WTC11 (cell line): ENCODE data around the gene TRIM29. TPM values are rescaled to one million over a fixed set of nuclear protein-coding genes. Genes with fewer than 3 reads are reported as not detected.
A peak's percentile ranks its signal among the peaks of the same experiment; 100 is the strongest.

Source experiments
- ATAC-seq: fragments of 200-7000 bp; cut with Tn5 transposase; 2 replicates; pipeline ENCODE4 v1.10.0; 2021; ENCODE audit warnings: mild to moderate bottlenecking, moderate library complexity
- CTCF ChIA-PET: fragments of 300-600 bp; sonication (Branson Sonifier 250); formaldehyde crosslinking; loops from one replicate; lab custom pipeline; 2021; ENCODE audit warnings: antibody characterized with exemption; lab: Charles Lee
- POLR2A ChIA-PET: fragments of 350-600 bp; sonication (Branson Sonifier 250); formaldehyde crosslinking; loops from one replicate; lab custom pipeline; 2021; ENCODE audit warnings: antibody characterized with exemption; lab: Charles Lee
- DNase-seq: peaks from one replicate; pipeline ENCODE4 v3.0.0; 2021; ENCODE audit warnings: low spot score
- H3K27ac Mint-ChIP-seq: 2 replicates; pipeline ENCODE4 v1.8.0; 2021; ENCODE audit warnings: mixed read lengths
- H3K27me3 Mint-ChIP-seq: 2 replicates; pipeline ENCODE4 v1.8.0; 2021; ENCODE audit warnings: low read depth, mild to moderate bottlenecking, moderate library complexity, mixed read lengths
- H3K36me3 Mint-ChIP-seq: 2 replicates; pipeline ENCODE4 v1.8.0; 2021; ENCODE audit warnings: mixed read lengths
- H3K4me1 Mint-ChIP-seq: 2 replicates; pipeline ENCODE4 v1.8.0; 2022; ENCODE audit warnings: mixed read lengths
- H3K4me3 Mint-ChIP-seq: 2 replicates; pipeline ENCODE4 v1.8.0; 2021; ENCODE audit warnings: mild to moderate bottlenecking, moderate library complexity, mixed read lengths
- H3K9me3 Mint-ChIP-seq: 2 replicates; pipeline ENCODE4 v1.8.0; 2021; ENCODE audit warnings: mixed read lengths
- CREB1 ChIP-seq: sonication (generic); formaldehyde crosslinking; IDR thresholded peaks from 2 replicates; pipeline ENCODE4 v1.8.0; 2023; ENCODE audit warnings: mild to moderate bottlenecking, missing genetic modification reagents
- CTCF ChIP-seq: fragments of 200-600 bp; IDR thresholded peaks from 2 replicates; pipeline ENCODE4 v1.8.0; 2022; ENCODE audit warnings: antibody characterized with exemption
- EMX1 ChIP-seq: fragments of 250-450 bp; sonication (Bioruptor Pico); IDR thresholded peaks from 2 replicates; pipeline ENCODE4 v1.8.0; 2021; ENCODE audit warnings: mild to moderate bottlenecking
- ESRRA ChIP-seq: sonication (generic); formaldehyde crosslinking; IDR thresholded peaks from 2 replicates; pipeline ENCODE4 v1.8.1; 2022; ENCODE audit warnings: mild to moderate bottlenecking, missing genetic modification reagents, borderline replicate concordance
- ETV6 ChIP-seq: sonication (generic); formaldehyde crosslinking; IDR thresholded peaks from 2 replicates; pipeline ENCODE4 v1.8.1; 2022; ENCODE audit warnings: mild to moderate bottlenecking, missing genetic modification reagents
- GABPB1 ChIP-seq: sonication (generic); formaldehyde crosslinking; IDR thresholded peaks from 2 replicates; pipeline ENCODE4 v1.8.1; 2023; ENCODE audit warnings: mild to moderate bottlenecking, missing genetic modification reagents
- GRHL2 ChIP-seq: fragments of 250-450 bp; sonication (Bioruptor Pico); IDR thresholded peaks from 2 replicates; pipeline ENCODE4 v1.8.0; 2022; ENCODE audit warnings: mild to moderate bottlenecking, moderate library complexity; ENCODE audit not compliant: insufficient replicate concordance, severe bottlenecking
- HMGXB4 ChIP-seq: sonication (generic); formaldehyde crosslinking; IDR thresholded peaks from 2 replicates; pipeline ENCODE4 v1.8.1; 2023; ENCODE audit warnings: mild to moderate bottlenecking, moderate library complexity, missing genetic modification reagents
- IRF1 ChIP-seq: sonication (generic); formaldehyde crosslinking; IDR thresholded peaks from 2 replicates; pipeline ENCODE4 v1.8.0; 2023; ENCODE audit warnings: missing genetic modification reagents
- IRF2 ChIP-seq: sonication (generic); formaldehyde crosslinking; IDR thresholded peaks from 2 replicates; pipeline ENCODE4 v1.8.0; 2022; ENCODE audit warnings: low read depth, missing genetic modification reagents, borderline replicate concordance
- MAX ChIP-seq: sonication (generic); formaldehyde crosslinking; IDR thresholded peaks from 2 replicates; pipeline ENCODE4 v1.8.0; 2022; ENCODE audit warnings: mild to moderate bottlenecking, missing genetic modification reagents
- MLX ChIP-seq: sonication (generic); formaldehyde crosslinking; IDR thresholded peaks from 2 replicates; pipeline ENCODE4 v1.8.1; 2023; ENCODE audit warnings: mild to moderate bottlenecking, missing genetic modification reagents, moderate library complexity
- MXD4 ChIP-seq: fragments of 250-450 bp; sonication (Bioruptor Pico); IDR thresholded peaks from 2 replicates; pipeline ENCODE4 v1.8.0; 2021; ENCODE audit warnings: mild to moderate bottlenecking, moderate library complexity, borderline replicate concordance
- NFE2L1 ChIP-seq: sonication (generic); formaldehyde crosslinking; IDR thresholded peaks from 2 replicates; pipeline ENCODE4 v1.8.1; 2023; ENCODE audit warnings: missing genetic modification reagents
- NFYB ChIP-seq: sonication (generic); formaldehyde crosslinking; conservative IDR thresholded peaks from 2 replicates; pipeline ENCODE4 v1.8.0; 2022; ENCODE audit warnings: low read depth, missing genetic modification reagents
- NR2C2 ChIP-seq: sonication (generic); formaldehyde crosslinking; IDR thresholded peaks from 2 replicates; pipeline ENCODE4 v1.8.0; 2022; ENCODE audit warnings: mild to moderate bottlenecking, missing genetic modification reagents
- PRRX2 ChIP-seq: fragments of 250-450 bp; sonication (Bioruptor Pico); IDR thresholded peaks from 2 replicates; pipeline ENCODE4 v1.8.0; 2021; ENCODE audit warnings: mild to moderate bottlenecking
- RORB ChIP-seq: fragments of 250-450 bp; sonication (Bioruptor Pico); IDR thresholded peaks from 2 replicates; pipeline ENCODE4 v1.9.0; 2021; ENCODE audit warnings: mild to moderate bottlenecking
- SMAD4 ChIP-seq: sonication (generic); formaldehyde crosslinking; IDR thresholded peaks from 2 replicates; pipeline ENCODE4 v1.8.0; 2022; ENCODE audit warnings: mild to moderate bottlenecking, missing genetic modification reagents
- SOX15 ChIP-seq: fragments of 250-450 bp; sonication (Bioruptor Pico); IDR thresholded peaks from 2 replicates; pipeline ENCODE4 v1.9.0; 2021; ENCODE audit warnings: mild to moderate bottlenecking
- TEAD4 ChIP-seq: sonication (generic); formaldehyde crosslinking; IDR thresholded peaks from 2 replicates; pipeline ENCODE4 v1.8.0; 2022; ENCODE audit warnings: mild to moderate bottlenecking, missing genetic modification reagents
- TP53 ChIP-seq: sonication (generic); formaldehyde crosslinking; IDR thresholded peaks from 2 replicates; pipeline ENCODE4 v1.8.1; 2023; ENCODE audit warnings: mild to moderate bottlenecking, missing genetic modification reagents
- ZBTB43 ChIP-seq: sonication (generic); formaldehyde crosslinking; IDR thresholded peaks from 2 replicates; pipeline ENCODE4 v1.8.1; 2023; ENCODE audit warnings: mild to moderate bottlenecking, missing genetic modification reagents
- ZNF121 ChIP-seq: sonication (generic); formaldehyde crosslinking; IDR thresholded peaks from 2 replicates; pipeline ENCODE4 v1.8.0; 2023; ENCODE audit warnings: missing genetic modification reagents
- ZNF219 ChIP-seq: sonication (generic); formaldehyde crosslinking; IDR thresholded peaks from 2 replicates; pipeline ENCODE4 v1.8.0; 2023; ENCODE audit warnings: missing genetic modification reagents, mild to moderate bottlenecking, borderline replicate concordance
- ZNF416 ChIP-seq: fragments of 250-450 bp; sonication (Bioruptor Pico); IDR thresholded peaks from 2 replicates; pipeline ENCODE4 v1.9.0; 2021; ENCODE audit warnings: mild to moderate bottlenecking, inconsistent platforms
- ZSCAN18 ChIP-seq: fragments of 250-450 bp; sonication (Bioruptor Pico); IDR thresholded peaks from 2 replicates; pipeline ENCODE4 v2.1.2; 2022; ENCODE audit warnings: mild to moderate bottlenecking, moderate library complexity
- total RNA-seq: library from RNA; stranded (reverse); gene quantifications from 3 replicates; pipeline ENCODE4 v1.2.3, GENCODE V29; 2021

TRIM29 gene
- total RNA-seq, 1 experiment from 2014 or later = 0.11 TPM

GRCh38 chr11:120147950-120148270, 10.0 kb upstream of the TRIM29 start (continued):
- no peak for TF ChIP-seq ZSCAN18 (CRISPR knock-in tag)
- no peak for TF ChIP-seq PRRX2
- no peak for TF ChIP-seq TEAD4 (CRISPR knock-in tag)
- TF ChIP-seq SMAD4 (CRISPR knock-in tag) = no peak
- TF ChIP-seq MLX = no peak
- TF ChIP-seq MXD4 (CRISPR knock-in tag) = no peak
- TF ChIP-seq IRF1 (CRISPR knock-in tag) = no peak
- TF ChIP-seq TP53 (CRISPR knock-in tag) = no peak
- TF ChIP-seq RORB (CRISPR knock-in tag) = no peak
- TF ChIP-seq NFYB (CRISPR knock-in tag) = no peak
- no peak for TF ChIP-seq ZNF219 (CRISPR knock-in tag)

GRCh38 chr11:120147094-120147949, 9.4 kb upstream of the TRIM29 start:
- Mint-ChIP-seq H3K27me3 (peaks cover 12% of the 10 kb centered on the region), H3K36me3 (no peaks in the 10 kb centered on the region), H3K4me1 (peaks cover 16% of the 10 kb centered on the region), H3K4me3 (no peak overlapping the region)
- ATAC-seq = peak; percentile 28; the same call in 1 of the 2 replicates
- no peak for DNase-seq
- ChIA-PET POLR2A (interaction anchor here (0.6 kb wide), 1 partner anchor 75 kb away, joined by 3 read pairs; no protein-coding TSS in a partner anchor), CTCF (interaction anchor here (0.9 to 4.0 kb wide), 6 partner anchors 9 to 82 kb away, joined by 3 to 19 read pairs (median 4); partner anchors contain the start of gene TRIM29)
- TF ChIP-seq MAX (CRISPR knock-in tag) (no peak), CREB1 (no peak), ZNF121 (CRISPR knock-in tag) (no peak), SOX15 (no peak), IRF2 (no peak), ZNF416 (CRISPR knock-in tag) (no peak)
- TF ChIP-seq, all 79 proteins: peak for 0
- Mint-ChIP-seq H3K9me3 (peaks cover 8% of the 10 kb centered on the region), H3K27ac (no peak overlapping the region)

GRCh38 chr11:120146413-120147093, 8.6 kb upstream of the TRIM29 start:
- Mint-ChIP-seq H3K4me1 (peaks cover 17% of the 10 kb centered on the region), H3K27ac (no peak overlapping the region), H3K36me3 (no peaks in the 10 kb centered on the region), H3K9me3 (peaks cover 8% of the 10 kb centered on the region), H3K27me3 (peaks cover 12% of the 10 kb centered on the region), H3K4me3 (no peak overlapping the region)
- DNase-seq (no peak), ATAC-seq (no peak)
- CTCF ChIA-PET = interaction anchor here (0.9 to 4.0 kb wide), 6 partner anchors 9 to 83 kb away, joined by 3 to 19 read pairs (median 4); partner anchors contain the start of gene TRIM29
- TF ChIP-seq NFE2L1 (CRISPR knock-in tag) (no peak), EMX1 (CRISPR knock-in tag) (no peak), GABPB1 (CRISPR knock-in tag) (no peak), ESRRA (CRISPR knock-in tag) (no peak), CTCF (no peak), ZBTB43 (CRISPR knock-in tag) (no peak), GRHL2 (CRISPR knock-in tag) (no peak), HMGXB4 (CRISPR knock-in tag) (no peak), NR2C2 (CRISPR knock-in tag) (no peak), ETV6 (CRISPR knock-in tag) (no peak)
- POLR2A ChIA-PET = interaction anchor here (0.6 kb wide), 1 partner anchor 76 kb away, joined by 3 read pairs; no protein-coding TSS in a partner anchor
